Epithelial cell of proximal tubule (primary cell): ENCODE measurements around the gene SLC12A6. TPM values are rescaled to one million over a fixed set of nuclear protein-coding genes. Genes with fewer than 3 reads are reported as not detected.
A peak's percentile ranks its signal among the peaks of the same experiment; 100 is the strongest.
"Not testable (repeated sequence)": the region's sequence is repeated elsewhere in the genome, so short reads cannot be mapped to it uniquely, and the experiment has no call there.

Experiments used
- DNase-seq: peaks from one replicate; pipeline ENCODE4 v3.0.0-alpha.2; 2011; ENCODE audit warnings: low read depth
- H3K4me3 ChIP-seq: 2 replicates; pipeline ENCODE4 v1.5.1; 2011; ENCODE audit warnings: low read depth, mild to moderate bottlenecking, low read length
- total RNA-seq: library from RNA; depleted of rRNA; stranded (reverse); fragments of >200 nt; gene quantifications from 2 replicates; pipeline ENCODE4 v1.2.3, GENCODE V29; 2015
- TF ChIP-seq, protein P1 (sequence below): conservative IDR thresholded peaks from 2 replicates; pipeline ENCODE4 v1.5.1; 2012; ENCODE audit warnings: low read depth, mild to moderate bottlenecking, low read length

Gene SLC12A6
- total RNA-seq = 4.8 and 8.3 TPM in 2 replicates

GRCh38 chr15:34337557-34338306 lies at the start of gene SLC12A6:
TSS of gene SLC12A6 (minus strand) at chr15:34337781. CDS start at chr15:34336680, 1,101 bp downstream.
- peak within 1 kb of the TSS; percentile 93 for H3K4me3 ChIP-seq
- no peak for DNase-seq
- TF ChIP-seq, protein P1, sequence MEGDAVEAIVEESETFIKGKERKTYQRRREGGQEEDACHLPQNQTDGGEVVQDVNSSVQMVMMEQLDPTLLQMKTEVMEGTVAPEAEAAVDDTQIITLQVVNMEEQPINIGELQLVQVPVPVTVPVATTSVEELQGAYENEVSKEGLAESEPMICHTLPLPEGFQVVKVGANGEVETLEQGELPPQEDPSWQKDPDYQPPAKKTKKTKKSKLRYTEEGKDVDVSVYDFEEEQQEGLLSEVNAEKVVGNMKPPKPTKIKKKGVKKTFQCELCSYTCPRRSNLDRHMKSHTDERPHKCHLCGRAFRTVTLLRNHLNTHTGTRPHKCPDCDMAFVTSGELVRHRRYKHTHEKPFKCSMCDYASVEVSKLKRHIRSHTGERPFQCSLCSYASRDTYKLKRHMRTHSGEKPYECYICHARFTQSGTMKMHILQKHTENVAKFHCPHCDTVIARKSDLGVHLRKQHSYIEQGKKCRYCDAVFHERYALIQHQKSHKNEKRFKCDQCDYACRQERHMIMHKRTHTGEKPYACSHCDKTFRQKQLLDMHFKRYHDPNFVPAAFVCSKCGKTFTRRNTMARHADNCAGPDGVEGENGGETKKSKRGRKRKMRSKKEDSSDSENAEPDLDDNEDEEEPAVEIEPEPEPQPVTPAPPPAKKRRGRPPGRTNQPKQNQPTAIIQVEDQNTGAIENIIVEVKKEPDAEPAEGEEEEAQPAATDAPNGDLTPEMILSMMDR = no peak

GRCh38 chr15:34381829-34382521 lies 44.4 kb upstream of the SLC12A6 start:
- not testable (repeated sequence) for H3K4me3 ChIP-seq, DNase-seq

- H3K4me3 ChIP-seq, DNase-seq: not testable (repeated sequence)
These were observed 42.9 kb upstream of the SLC12A6 start for GRCh38 chr15:34380491-34380890.

- no peak for DNase-seq
- TF ChIP-seq, protein P1 = no peak
- no peak overlapping the region for H3K4me3 ChIP-seq
These were observed 39.3 kb upstream of the SLC12A6 start for GRCh38 chr15:34376856-34377255.

GRCh38 chr15:34375541-34375940 lies 38.0 kb upstream of the SLC12A6 start:
- not testable (repeated sequence) for DNase-seq, H3K4me3 ChIP-seq

DNA sequence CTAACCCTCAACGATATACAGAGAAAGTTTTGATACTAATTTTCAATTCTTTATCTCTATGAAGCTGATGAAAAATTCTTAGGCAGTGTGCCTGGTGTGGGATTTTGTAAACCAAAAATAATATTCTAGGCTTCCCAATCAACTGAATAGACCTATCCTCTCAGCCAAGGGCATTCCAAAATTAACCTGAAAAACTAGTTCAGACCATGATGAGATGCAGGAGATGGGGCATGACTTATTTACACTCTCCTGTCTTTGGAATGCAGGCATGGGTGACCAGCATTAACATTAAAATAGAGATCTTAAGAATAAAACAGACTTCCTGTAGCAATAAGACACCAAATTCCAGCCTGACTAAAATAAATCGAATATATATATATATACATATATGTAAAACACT lies 37.2 kb upstream of the SLC12A6 start:
- TF ChIP-seq, protein P1 = no peak
- no peak for DNase-seq
- no peak overlapping the region for H3K4me3 ChIP-seq

GRCh38 chr15:34373951-34374350 lies 36.4 kb upstream of the SLC12A6 start:
- DNase-seq = no peak

GRCh38 chr15:34370643-34371042 lies 33.1 kb upstream of the SLC12A6 start:
- DNase-seq = no peak
- TF ChIP-seq, protein P1 = no peak
- H3K4me3 ChIP-seq = no peak overlapping the region

More at GRCh38 chr15:34373951-34374350, 36.4 kb upstream of the SLC12A6 start:
- H3K4me3 ChIP-seq = no peak overlapping the region
- TF ChIP-seq, protein P1 = no peak
